LNCAP (cell line): ENCODE results near the gene GORASP1.

Experiments used
- TF ChIP-seq, protein P1 (sequence below): fragments of 450-650 bp; IDR thresholded peaks from 2 replicates; pipeline ENCODE4 v1.5.1; 2017; ENCODE audit warnings: mild to moderate bottlenecking

Gene GORASP1

DNA sequence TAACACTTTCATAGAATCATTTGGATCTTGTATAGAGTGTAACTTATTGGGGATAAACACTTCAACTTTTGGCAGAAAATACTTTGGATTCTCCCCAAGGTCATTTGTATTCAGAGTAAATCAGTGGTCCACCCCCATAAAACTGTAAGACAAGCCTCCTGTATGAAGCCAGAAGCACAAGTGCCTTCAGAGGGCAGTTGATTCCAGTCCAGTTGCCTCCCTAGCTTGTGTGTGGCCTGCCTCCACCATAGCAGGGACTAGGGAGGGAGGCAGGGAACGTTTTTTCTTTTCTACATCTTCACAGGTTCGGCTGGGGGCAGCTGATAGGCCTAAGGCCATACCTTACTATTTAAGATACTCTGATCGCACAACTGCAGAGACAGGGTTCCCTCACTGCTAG lies 11.6 kb downstream of the GORASP1 start:
- TF ChIP-seq, protein P1, sequence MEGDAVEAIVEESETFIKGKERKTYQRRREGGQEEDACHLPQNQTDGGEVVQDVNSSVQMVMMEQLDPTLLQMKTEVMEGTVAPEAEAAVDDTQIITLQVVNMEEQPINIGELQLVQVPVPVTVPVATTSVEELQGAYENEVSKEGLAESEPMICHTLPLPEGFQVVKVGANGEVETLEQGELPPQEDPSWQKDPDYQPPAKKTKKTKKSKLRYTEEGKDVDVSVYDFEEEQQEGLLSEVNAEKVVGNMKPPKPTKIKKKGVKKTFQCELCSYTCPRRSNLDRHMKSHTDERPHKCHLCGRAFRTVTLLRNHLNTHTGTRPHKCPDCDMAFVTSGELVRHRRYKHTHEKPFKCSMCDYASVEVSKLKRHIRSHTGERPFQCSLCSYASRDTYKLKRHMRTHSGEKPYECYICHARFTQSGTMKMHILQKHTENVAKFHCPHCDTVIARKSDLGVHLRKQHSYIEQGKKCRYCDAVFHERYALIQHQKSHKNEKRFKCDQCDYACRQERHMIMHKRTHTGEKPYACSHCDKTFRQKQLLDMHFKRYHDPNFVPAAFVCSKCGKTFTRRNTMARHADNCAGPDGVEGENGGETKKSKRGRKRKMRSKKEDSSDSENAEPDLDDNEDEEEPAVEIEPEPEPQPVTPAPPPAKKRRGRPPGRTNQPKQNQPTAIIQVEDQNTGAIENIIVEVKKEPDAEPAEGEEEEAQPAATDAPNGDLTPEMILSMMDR: no peak

DNA sequence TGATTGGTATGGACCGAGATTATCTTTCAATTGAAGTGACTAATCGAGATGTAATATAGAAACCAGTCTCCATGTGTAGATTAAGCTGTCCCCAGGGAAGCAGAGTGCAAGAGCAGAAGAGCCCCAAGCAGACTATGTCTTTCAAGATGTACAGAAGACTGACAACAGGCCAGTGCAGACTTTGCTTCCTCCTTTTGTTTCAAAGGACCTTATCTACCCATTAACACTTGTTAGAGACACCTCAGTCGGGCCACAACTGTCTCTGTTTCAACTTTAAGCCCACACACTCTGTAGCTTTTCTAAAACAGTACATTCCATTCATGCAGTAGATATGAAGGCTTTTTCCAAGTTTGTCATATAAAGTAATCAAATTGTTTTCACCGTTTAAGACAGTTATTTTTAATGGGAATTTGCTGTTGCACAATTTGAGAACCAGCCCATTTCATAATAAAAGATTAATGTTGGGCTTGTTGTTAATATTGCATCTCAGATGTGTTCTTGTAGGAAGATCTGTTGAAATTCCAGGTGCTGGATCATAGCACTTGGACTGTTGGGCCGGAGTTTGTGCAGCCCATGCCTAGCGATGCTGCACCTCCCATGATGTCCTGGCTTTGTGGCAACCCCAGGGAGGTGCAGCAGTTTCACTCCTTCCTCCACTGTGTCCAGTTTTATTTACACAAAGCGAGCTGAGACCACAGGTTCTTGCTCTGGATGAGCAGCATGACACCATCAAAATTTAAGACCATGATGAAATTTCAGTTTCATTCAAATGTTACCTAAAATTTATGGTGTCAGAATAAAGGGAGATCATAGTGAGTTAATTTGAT lies 12.4 kb downstream of the GORASP1 start:
- TF ChIP-seq, protein P1: no peak

DNA sequence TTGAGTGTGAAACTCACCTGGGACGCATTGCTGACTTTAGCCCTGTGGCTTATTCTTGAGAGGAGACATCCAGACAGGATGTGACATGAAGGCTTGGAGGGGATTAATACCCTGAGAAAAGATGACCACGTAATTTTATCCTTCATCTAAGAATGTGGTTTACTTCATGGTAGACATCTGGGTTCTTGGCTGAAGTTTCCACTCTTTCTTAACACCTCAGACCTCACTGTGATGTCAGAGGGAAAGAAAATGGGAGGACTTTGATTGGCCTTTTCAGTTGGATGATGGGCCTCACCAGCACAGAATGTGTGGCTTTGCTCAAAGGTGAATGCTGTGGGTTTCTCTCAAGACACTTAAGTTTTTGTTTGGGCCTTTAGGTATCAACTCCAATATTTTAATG lies 16.5 kb downstream of the GORASP1 start:
- TF ChIP-seq, protein P1: no peak

DNA sequence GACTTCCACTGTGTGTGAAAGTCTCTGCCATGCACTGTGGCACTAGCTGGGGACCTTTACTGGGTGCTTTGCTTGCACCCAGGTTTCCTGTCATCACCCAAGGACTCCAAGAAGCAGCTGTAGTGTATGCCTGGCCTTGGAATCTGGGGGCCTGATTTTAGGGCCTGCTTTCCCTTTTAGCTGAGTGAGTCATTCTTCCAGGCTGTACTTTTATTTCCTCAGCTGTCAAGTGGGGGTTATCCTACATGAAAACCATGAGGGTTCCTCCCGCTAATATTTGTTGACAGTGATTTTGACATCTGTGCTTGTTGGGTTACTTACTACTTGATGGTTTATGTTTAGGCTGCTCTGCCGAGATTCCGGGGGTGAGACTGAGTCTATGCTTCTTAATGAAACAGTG lies 18.5 kb downstream of the GORASP1 start:
- TF ChIP-seq, protein P1: no peak

DNA sequence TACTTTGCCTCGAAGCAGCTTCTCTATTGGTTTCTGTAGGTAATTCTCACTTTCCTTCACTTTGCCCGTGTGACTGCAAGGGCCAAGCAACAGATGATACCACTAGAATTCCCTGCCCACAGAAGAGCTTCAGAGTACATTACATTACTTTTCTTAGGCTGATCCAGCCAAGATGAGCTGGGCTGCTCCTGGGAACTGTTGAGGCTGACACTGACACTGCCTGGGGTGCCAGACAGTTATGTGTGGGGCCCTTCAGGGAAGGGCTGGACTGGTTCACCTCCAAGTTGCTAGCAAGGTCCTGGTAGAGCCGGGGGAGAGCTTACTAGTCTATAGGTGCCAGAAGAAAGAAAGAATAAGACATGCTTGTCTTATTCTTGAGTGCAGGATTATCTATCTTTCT lies 19.0 kb downstream of the GORASP1 start:
- TF ChIP-seq, protein P1: no peak

DNA sequence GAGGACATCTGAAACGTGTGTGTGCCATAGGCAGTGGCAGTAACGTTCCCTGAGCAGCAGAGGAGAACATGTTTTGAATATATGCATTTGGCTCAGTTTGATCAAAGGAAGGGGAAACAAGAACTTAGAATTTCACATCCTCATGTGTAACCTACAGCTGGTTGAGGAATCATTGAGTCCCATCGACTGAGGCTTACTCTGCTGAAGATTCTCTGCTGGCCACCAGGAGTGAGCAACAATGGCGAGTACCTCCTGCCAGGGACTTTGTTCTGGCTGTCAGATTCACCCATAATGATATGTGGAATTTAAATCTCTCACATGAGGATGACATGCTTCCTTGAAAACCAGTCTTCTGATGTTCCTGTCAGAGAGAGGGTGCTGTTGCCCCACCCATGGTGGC lies 21.3 kb downstream of the GORASP1 start:
- TF ChIP-seq, protein P1: no peak

DNA sequence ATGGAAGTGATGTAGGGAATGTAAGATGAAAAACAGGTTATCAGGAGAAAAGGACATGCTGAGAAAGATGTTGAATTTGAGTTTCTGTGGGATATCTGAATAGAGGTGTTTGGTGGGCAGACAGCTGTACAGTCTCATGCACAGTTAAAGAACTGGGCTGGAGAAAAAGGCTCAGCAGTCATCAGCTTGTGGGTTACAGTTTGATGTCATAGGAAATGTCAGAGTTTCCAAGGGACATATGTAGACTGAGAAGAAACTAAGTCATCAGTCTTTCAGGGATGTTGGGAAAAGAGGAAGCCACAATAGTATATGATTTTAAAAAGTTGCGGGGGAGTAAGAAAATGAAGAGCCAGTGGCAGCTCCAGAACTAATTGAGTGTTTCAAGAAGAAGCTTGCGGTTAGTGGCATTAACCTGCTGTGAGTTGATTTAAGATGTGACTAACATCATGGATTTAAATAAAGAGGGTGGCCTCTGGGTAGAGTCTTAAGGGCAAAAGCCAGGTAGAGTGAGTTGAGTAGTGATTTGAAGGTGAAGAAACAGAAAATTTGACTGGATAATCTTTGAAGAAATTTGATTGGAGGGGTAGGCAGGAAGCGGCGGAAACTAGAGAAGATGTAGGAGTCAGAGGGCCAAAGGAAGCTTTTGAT lies 24.6 kb downstream of the GORASP1 start:
- TF ChIP-seq, protein P1: no peak
